ENCODE measurements around the gene TOM1L2.

DNA sequence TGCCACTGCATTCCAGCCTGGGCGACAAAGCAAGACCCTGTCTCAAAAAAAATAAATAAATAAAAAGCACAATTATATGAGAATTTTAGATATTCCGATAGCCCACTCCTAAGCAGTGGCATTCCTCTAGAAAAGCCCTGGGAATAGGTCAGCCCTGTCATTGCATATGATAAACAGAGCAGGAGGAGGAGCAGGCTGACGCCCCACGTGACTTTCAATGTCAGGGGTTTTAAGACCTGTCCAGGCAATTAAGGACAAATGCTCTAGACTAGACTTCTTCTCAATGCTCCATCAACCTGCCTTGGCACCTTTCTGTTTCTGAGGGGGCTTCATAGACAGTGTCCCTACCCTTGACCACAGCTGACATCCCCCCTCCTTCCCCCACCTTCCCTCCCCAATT is 7.5 kb downstream of the TOM1L2 start:
- TF ChIP-seq, protein P1, sequence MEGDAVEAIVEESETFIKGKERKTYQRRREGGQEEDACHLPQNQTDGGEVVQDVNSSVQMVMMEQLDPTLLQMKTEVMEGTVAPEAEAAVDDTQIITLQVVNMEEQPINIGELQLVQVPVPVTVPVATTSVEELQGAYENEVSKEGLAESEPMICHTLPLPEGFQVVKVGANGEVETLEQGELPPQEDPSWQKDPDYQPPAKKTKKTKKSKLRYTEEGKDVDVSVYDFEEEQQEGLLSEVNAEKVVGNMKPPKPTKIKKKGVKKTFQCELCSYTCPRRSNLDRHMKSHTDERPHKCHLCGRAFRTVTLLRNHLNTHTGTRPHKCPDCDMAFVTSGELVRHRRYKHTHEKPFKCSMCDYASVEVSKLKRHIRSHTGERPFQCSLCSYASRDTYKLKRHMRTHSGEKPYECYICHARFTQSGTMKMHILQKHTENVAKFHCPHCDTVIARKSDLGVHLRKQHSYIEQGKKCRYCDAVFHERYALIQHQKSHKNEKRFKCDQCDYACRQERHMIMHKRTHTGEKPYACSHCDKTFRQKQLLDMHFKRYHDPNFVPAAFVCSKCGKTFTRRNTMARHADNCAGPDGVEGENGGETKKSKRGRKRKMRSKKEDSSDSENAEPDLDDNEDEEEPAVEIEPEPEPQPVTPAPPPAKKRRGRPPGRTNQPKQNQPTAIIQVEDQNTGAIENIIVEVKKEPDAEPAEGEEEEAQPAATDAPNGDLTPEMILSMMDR (IDR thresholded peaks at IDR 0.05), result no peak
- TF ChIP-seq POLR2A (IDR thresholded peaks at IDR 0.05), result no peak

Measured in breast epithelium (tissue), 3 donors.